ENCODE data around the gene PRKD1.

Gene PRKD1

GRCh38 chr14:29755311-29756018 lies 172.2 kb downstream of the PRKD1 start:
- TF ChIP-seq CTCF (IDR thresholded peaks at IDR 0.05; ENCODE audit: low read length, missing control alignments) = no peak
- H3K4me3 ChIP-seq (replicated peaks; ENCODE audit: low read depth, low read length) = no peak overlapping the region
- DNase-seq (ENCODE audit: low read depth) = peak; percentile 25

GRCh38 chr14:29754134-29754533 lies 173.5 kb downstream of the PRKD1 start:
- no peak for TF ChIP-seq CTCF (IDR thresholded peaks at IDR 0.05; ENCODE audit: low read length, missing control alignments)
- H3K4me3 ChIP-seq (replicated peaks; ENCODE audit: low read depth, low read length) = no peak overlapping the region
- DNase-seq (ENCODE audit: low read depth) = no peak

GRCh38 chr14:29752221-29752923 lies 175.3 kb downstream of the PRKD1 start:
- no peak for TF ChIP-seq CTCF (IDR thresholded peaks at IDR 0.05; ENCODE audit: low read length, missing control alignments)
- no peak overlapping the region for H3K4me3 ChIP-seq (replicated peaks; ENCODE audit: low read depth, low read length)
- DNase-seq (ENCODE audit: low read depth) = no peak

- no peak for TF ChIP-seq CTCF (IDR thresholded peaks at IDR 0.05; ENCODE audit: low read length, missing control alignments)
These were observed 177.8 kb downstream of the PRKD1 start for GRCh38 chr14:29749829-29750228.

GRCh38 chr14:29749327-29749726 lies 178.3 kb downstream of the PRKD1 start:
- peak; percentile 12 for TF ChIP-seq CTCF (IDR thresholded peaks at IDR 0.05; ENCODE audit: low read length, missing control alignments)
- no peak overlapping the region for H3K4me3 ChIP-seq (replicated peaks; ENCODE audit: low read depth, low read length)
- peak; percentile 61 for DNase-seq (ENCODE audit: low read depth)

More at GRCh38 chr14:29749829-29750228, 177.8 kb downstream of the PRKD1 start:
- no peak for DNase-seq (ENCODE audit: low read depth)
- no peak overlapping the region for H3K4me3 ChIP-seq (replicated peaks; ENCODE audit: low read depth, low read length)

GRCh38 chr14:29745863-29746262 lies 181.8 kb downstream of the PRKD1 start:
- no peak overlapping the region for H3K4me3 ChIP-seq (replicated peaks; ENCODE audit: low read depth, low read length)
- TF ChIP-seq CTCF (IDR thresholded peaks at IDR 0.05; ENCODE audit: low read length, missing control alignments) = no peak
- no peak for DNase-seq (ENCODE audit: low read depth)

Data from fibroblast of pulmonary artery (primary cell).